GM23338 (cell line): Measurements from ENCODE around the gene SUCLG2. TPM values are rescaled to one million over a fixed set of nuclear protein-coding genes. Genes with fewer than 3 reads are reported as not detected.

Source experiments
- ATAC-seq: fragments of 200-7000 bp; cut with Tn5 transposase; 3 replicates; pipeline ENCODE4 v1.9.1; 2020
- DNase-seq: peaks from one replicate; pipeline ENCODE4 v3.0.0-alpha.2; 2015; ENCODE audit warnings: low spot score
- H2AFZ ChIP-seq: fragments of 200-600 bp; sonication (generic); 2 replicates; pipeline ENCODE4 v1.8.0; 2016; ENCODE audit warnings: antibody characterized with exemption, mild to moderate bottlenecking, moderate library complexity
- H3F3A ChIP-seq: fragments of 200-600 bp; sonication (generic); replicated peaks from 2 replicates; pipeline ENCODE4 v1.8.0; 2017; ENCODE audit warnings: antibody characterized with exemption, mixed run types, low read depth
- H3K27ac ChIP-seq: fragments of 200-600 bp; sonication (generic); 2 replicates; pipeline ENCODE4 v1.6.1; 2016; ENCODE audit warnings: low read depth
- H3K27me3 ChIP-seq: fragments of 200-600 bp; sonication (generic); 2 replicates; pipeline ENCODE4 v1.8.0; 2016; ENCODE audit warnings: mild to moderate bottlenecking, mixed run types, moderate library complexity; ENCODE audit not compliant: insufficient read depth
- H3K36me3 ChIP-seq: fragments of 200-600 bp; sonication (generic); 2 replicates; pipeline ENCODE4 v1.8.0; 2016; ENCODE audit warnings: mild to moderate bottlenecking; ENCODE audit not compliant: insufficient read depth
- H3K4me1 ChIP-seq: fragments of 200-600 bp; sonication (generic); 2 replicates; pipeline ENCODE4 v1.8.0; 2016; ENCODE audit warnings: mild to moderate bottlenecking, moderate library complexity; ENCODE audit not compliant: insufficient read depth
- H3K4me2 ChIP-seq: fragments of 200-600 bp; sonication (generic); 2 replicates; pipeline ENCODE4 v1.7.1; 2017; ENCODE audit warnings: mixed run types
- H3K4me3 ChIP-seq: fragments of 200-600 bp; sonication (generic); 2 replicates; pipeline ENCODE4 v1.6.1; 2016; ENCODE audit warnings: mixed run types
- H3K79me2 ChIP-seq: fragments of 200-600 bp; sonication (generic); replicated peaks from 2 replicates; pipeline ENCODE4 v1.8.0; 2017; ENCODE audit warnings: mild to moderate bottlenecking; ENCODE audit not compliant: insufficient read depth
- H3K9me2 ChIP-seq: fragments of 200-600 bp; sonication (generic); 2 replicates; pipeline ENCODE4 v1.8.0; 2017; ENCODE audit not compliant: insufficient read depth
- H4K20me1 ChIP-seq: fragments of 200-600 bp; sonication (generic); replicated peaks from 2 replicates; pipeline ENCODE4 v1.8.0; 2017; ENCODE audit warnings: mild to moderate bottlenecking; ENCODE audit not compliant: insufficient read depth
- H3K27ac Mint-ChIP-seq: 2 replicates; pipeline ENCODE4 v1.8.0; 2020; ENCODE audit warnings: inconsistent platforms, mild to moderate bottlenecking, moderate library complexity, mixed read lengths
- H3K27me3 Mint-ChIP-seq: 3 replicates; pipeline ENCODE4 v1.8.0; 2022; ENCODE audit warnings: low read depth, mild to moderate bottlenecking, moderate library complexity, mixed read lengths, inconsistent platforms; ENCODE audit not compliant: insufficient read depth, poor library complexity
- H3K36me3 Mint-ChIP-seq: 3 replicates; pipeline ENCODE4 v1.8.0; 2021; ENCODE audit warnings: low read depth, mild to moderate bottlenecking, inconsistent platforms, moderate library complexity, mixed read lengths
- H3K4me1 Mint-ChIP-seq: 3 replicates; pipeline ENCODE4 v1.8.0; 2020; ENCODE audit warnings: mild to moderate bottlenecking, inconsistent platforms, mixed read lengths
- H3K4me3 Mint-ChIP-seq: 3 replicates; pipeline ENCODE4 v1.8.0; 2021; ENCODE audit warnings: moderate library complexity, mild to moderate bottlenecking, inconsistent platforms, mixed read lengths
- H3K9me3 Mint-ChIP-seq: 3 replicates; pipeline ENCODE4 v1.8.0; 2020; ENCODE audit warnings: moderate library complexity, mild to moderate bottlenecking, inconsistent platforms, mixed read lengths
- CREB1 ChIP-seq: fragments of 250-450 bp; sonication (Bioruptor Pico); IDR thresholded peaks from 2 replicates; pipeline ENCODE4 v1.5.0; 2020; ENCODE audit warnings: low read depth, mild to moderate bottlenecking, moderate library complexity
- EZH2 ChIP-seq: fragments of 200-600 bp; sonication (generic); IDR thresholded peaks from one replicate; pipeline ENCODE4 v1.8.0; 2017; ENCODE audit warnings: antibody characterized with exemption, mild to moderate bottlenecking, low read depth; ENCODE audit not compliant: unreplicated experiment
- EZH2phosphoT487 ChIP-seq: fragments of 200-600 bp; sonication (generic); IDR thresholded peaks from one replicate; pipeline ENCODE4 v1.8.1; 2018; ENCODE audit warnings: antibody characterized with exemption; ENCODE audit not compliant: unreplicated experiment
- JUNB ChIP-seq: IDR thresholded peaks from one replicate; pipeline ENCODE4 v1.6.1; 2016; ENCODE audit warnings: antibody characterized with exemption; ENCODE audit not compliant: unreplicated experiment
- POLR2AphosphoS5 ChIP-seq: IDR thresholded peaks from 2 replicates; pipeline ENCODE4 v1.6.1; 2016; ENCODE audit warnings: antibody characterized with exemption, low read depth
- ZNF331 ChIP-seq: fragments of 250-450 bp; sonication (Bioruptor Pico); IDR thresholded peaks from 2 replicates; pipeline ENCODE4 v1.5.0; 2020; ENCODE audit warnings: low read depth, mild to moderate bottlenecking, moderate library complexity
- polyA plus RNA-seq: library from polyadenylated mRNA; unstranded; fragments of >200 nt; fragmentation: Nextera tagmentation; extraction: Ambion mirVana; gene quantifications from 2 replicates; pipeline ENCODE4 v1.2.1, GENCODE V29; 2016
- total RNA-seq: library from RNA; depleted of rRNA; stranded (reverse); fragments of >200 nt; shearing (Covaris generic); gene quantifications from 2 replicates; pipeline ENCODE4 v1.2.3, GENCODE V29; 2014
- TF ChIP-seq, protein P1 (sequence below): IDR thresholded peaks from 2 replicates; pipeline ENCODE4 v1.6.1; 2016; ENCODE audit warnings: antibody characterized with exemption
- TF ChIP-seq, protein P2 (sequence below), 2 experiments: fragments of 200-600 bp in 1 of 2; sonication (generic) in 1 of 2; conservative IDR thresholded peaks; 2 replicates each; pipeline versions ENCODE4 v1.5.1 to v1.6.1; 2016 to 2017; ENCODE audit warnings: antibody characterized with exemption in 2 of 2, low read depth in 2 of 2, mild to moderate bottlenecking in 2 of 2, moderate library complexity in 1 of 2
- TF ChIP-seq, protein P3 (sequence below): IDR thresholded peaks from one replicate; pipeline ENCODE4 v1.6.1; 2018; ENCODE audit warnings: antibody characterized with exemption; ENCODE audit not compliant: unreplicated experiment

Gene SUCLG2
- total and polyA plus RNA-seq, 2 experiments from 2014 or later = 29.3 to 39.0 TPM

DNA sequence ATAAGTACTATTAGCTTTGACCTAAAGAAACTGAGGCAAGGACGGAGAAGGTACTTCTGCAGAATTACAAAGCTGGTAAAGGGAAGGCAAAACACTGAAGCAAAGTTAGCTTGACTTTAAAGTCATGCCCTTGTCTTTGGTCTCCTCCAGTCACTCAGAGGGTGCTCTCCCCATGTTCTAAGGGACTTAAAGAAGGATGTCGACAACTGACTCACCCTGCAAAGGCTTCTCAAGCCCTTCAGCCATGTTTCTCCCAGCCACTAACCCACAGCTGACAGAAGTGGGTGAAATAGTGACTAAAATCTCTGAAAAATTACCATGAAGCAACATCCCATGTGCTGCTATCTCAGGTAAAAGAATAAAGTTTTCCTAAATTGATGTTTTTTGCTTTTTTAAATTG is 46.4 kb downstream of the SUCLG2 start:
- no peaks in the 10 kb centered on the region for H3K9me3 Mint-ChIP-seq
- ATAC-seq = no peak
- no peak overlapping the region for H2AFZ ChIP-seq
- no peaks in the 10 kb centered on the region; the same call in 1 of the 2 replicates for H3K79me2 ChIP-seq
- H3K9me2 ChIP-seq = no peaks in the 10 kb centered on the region
- H3K4me2 ChIP-seq = no peak overlapping the region
- H3K4me3 ChIP-seq = no peak overlapping the region
- no peaks in the 10 kb centered on the region for H3F3A ChIP-seq
- peaks cover 28% of the 10 kb centered on the region for H3K36me3 Mint-ChIP-seq
- no peak overlapping the region for H3K27ac ChIP-seq
- H4K20me1 ChIP-seq = no peaks in the 10 kb centered on the region; the same call in 1 of the 2 replicates
- no peak for DNase-seq
- H3K4me3 Mint-ChIP-seq = no peak overlapping the region
- no peaks in the 10 kb centered on the region for H3K27me3 ChIP-seq
- no peak overlapping the region for H3K27ac Mint-ChIP-seq
- no peaks in the 10 kb centered on the region for H3K36me3 ChIP-seq
- H3K4me1 Mint-ChIP-seq = peaks cover 5% of the 10 kb centered on the region
- H3K4me1 ChIP-seq = no peaks in the 10 kb centered on the region
- TF ChIP-seq, protein P1, sequence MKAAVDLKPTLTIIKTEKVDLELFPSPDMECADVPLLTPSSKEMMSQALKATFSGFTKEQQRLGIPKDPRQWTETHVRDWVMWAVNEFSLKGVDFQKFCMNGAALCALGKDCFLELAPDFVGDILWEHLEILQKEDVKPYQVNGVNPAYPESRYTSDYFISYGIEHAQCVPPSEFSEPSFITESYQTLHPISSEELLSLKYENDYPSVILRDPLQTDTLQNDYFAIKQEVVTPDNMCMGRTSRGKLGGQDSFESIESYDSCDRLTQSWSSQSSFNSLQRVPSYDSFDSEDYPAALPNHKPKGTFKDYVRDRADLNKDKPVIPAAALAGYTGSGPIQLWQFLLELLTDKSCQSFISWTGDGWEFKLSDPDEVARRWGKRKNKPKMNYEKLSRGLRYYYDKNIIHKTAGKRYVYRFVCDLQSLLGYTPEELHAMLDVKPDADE = no peak
- TF ChIP-seq JUNB (no peak), ZNF331 (CRISPR knock-in tag) (no peak), EZH2 (no peak), POLR2AphosphoS5 (no peak), CREB1 (CRISPR knock-in tag) (no peak), EZH2phosphoT487 (no peak)
- TF ChIP-seq, protein P2, sequence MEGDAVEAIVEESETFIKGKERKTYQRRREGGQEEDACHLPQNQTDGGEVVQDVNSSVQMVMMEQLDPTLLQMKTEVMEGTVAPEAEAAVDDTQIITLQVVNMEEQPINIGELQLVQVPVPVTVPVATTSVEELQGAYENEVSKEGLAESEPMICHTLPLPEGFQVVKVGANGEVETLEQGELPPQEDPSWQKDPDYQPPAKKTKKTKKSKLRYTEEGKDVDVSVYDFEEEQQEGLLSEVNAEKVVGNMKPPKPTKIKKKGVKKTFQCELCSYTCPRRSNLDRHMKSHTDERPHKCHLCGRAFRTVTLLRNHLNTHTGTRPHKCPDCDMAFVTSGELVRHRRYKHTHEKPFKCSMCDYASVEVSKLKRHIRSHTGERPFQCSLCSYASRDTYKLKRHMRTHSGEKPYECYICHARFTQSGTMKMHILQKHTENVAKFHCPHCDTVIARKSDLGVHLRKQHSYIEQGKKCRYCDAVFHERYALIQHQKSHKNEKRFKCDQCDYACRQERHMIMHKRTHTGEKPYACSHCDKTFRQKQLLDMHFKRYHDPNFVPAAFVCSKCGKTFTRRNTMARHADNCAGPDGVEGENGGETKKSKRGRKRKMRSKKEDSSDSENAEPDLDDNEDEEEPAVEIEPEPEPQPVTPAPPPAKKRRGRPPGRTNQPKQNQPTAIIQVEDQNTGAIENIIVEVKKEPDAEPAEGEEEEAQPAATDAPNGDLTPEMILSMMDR (conservative IDR thresholded peaks at IDR 0.05; ENCODE audit: low read depth in 2 of 2) = peak in 1 of 2 experiments; percentile 14; a peak in 1 of 4 replicates
- TF ChIP-seq, protein P3, sequence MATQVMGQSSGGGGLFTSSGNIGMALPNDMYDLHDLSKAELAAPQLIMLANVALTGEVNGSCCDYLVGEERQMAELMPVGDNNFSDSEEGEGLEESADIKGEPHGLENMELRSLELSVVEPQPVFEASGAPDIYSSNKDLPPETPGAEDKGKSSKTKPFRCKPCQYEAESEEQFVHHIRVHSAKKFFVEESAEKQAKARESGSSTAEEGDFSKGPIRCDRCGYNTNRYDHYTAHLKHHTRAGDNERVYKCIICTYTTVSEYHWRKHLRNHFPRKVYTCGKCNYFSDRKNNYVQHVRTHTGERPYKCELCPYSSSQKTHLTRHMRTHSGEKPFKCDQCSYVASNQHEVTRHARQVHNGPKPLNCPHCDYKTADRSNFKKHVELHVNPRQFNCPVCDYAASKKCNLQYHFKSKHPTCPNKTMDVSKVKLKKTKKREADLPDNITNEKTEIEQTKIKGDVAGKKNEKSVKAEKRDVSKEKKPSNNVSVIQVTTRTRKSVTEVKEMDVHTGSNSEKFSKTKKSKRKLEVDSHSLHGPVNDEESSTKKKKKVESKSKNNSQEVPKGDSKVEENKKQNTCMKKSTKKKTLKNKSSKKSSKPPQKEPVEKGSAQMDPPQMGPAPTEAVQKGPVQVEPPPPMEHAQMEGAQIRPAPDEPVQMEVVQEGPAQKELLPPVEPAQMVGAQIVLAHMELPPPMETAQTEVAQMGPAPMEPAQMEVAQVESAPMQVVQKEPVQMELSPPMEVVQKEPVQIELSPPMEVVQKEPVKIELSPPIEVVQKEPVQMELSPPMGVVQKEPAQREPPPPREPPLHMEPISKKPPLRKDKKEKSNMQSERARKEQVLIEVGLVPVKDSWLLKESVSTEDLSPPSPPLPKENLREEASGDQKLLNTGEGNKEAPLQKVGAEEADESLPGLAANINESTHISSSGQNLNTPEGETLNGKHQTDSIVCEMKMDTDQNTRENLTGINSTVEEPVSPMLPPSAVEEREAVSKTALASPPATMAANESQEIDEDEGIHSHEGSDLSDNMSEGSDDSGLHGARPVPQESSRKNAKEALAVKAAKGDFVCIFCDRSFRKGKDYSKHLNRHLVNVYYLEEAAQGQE = no peak
- no peaks in the 10 kb centered on the region for H3K27me3 Mint-ChIP-seq

DNA sequence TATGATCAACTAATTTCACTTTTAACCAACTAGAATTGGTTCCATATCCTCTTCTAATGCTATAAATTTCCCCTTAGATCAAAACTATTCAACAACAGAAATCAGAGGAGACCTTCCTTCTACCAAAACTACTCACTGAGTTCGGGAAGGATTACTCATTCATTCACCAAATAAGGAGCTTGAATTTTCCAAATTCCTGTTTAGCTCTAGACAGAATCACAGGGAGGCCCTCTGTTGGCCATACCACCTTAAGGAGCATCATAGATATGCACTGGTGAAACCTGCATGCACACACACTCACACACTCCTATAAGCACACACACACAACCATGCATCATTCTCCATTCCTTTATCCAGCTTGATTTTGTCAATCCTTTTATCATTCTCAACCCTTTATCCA is 49.0 kb downstream of the SUCLG2 start:
- peaks cover 5% of the 10 kb centered on the region; the same call in 1 of the 2 replicates for H3K79me2 ChIP-seq
- H3K4me3 Mint-ChIP-seq = no peak overlapping the region
- no peaks in the 10 kb centered on the region for H3K27me3 ChIP-seq
- H2AFZ ChIP-seq = no peak overlapping the region
- no peaks in the 10 kb centered on the region; the same call in 1 of the 2 replicates for H4K20me1 ChIP-seq
- H3F3A ChIP-seq = no peaks in the 10 kb centered on the region
- H3K27ac ChIP-seq = no peak overlapping the region
- H3K36me3 ChIP-seq = no peaks in the 10 kb centered on the region
- H3K4me3 ChIP-seq = no peak overlapping the region
- TF ChIP-seq, protein P2 (conservative IDR thresholded peaks at IDR 0.05; ENCODE audit: low read depth in 2 of 2) = peak in 1 of 2 experiments; percentile 25; a peak in 2 of 4 replicates
- no peak for TF ChIP-seq JUNB
- no peak overlapping the region for H3K4me2 ChIP-seq
- peaks cover 6% of the 10 kb centered on the region for H3K4me1 ChIP-seq
- peaks cover 25% of the 10 kb centered on the region for H3K36me3 Mint-ChIP-seq
- no peaks in the 10 kb centered on the region for H3K27me3 Mint-ChIP-seq
- no peaks in the 10 kb centered on the region for H3K9me2 ChIP-seq
- H3K4me1 Mint-ChIP-seq = peaks cover 17% of the 10 kb centered on the region
- DNase-seq (peak; percentile 30), ATAC-seq (peak; percentile 31; the same call in 1 of the 3 replicates)
- peak overlapping the region; percentile 78 for H3K27ac Mint-ChIP-seq
- H3K9me3 Mint-ChIP-seq = no peaks in the 10 kb centered on the region
